ENCODE data around the gene PARD3. TPM values are rescaled to one million over a fixed set of nuclear protein-coding genes. Genes with fewer than 3 reads are reported as not detected.

PARD3 gene
- total and polyA plus RNA-seq, 12 donors, result 17.0 to 93.8 (median 47.3) TPM

DNA sequence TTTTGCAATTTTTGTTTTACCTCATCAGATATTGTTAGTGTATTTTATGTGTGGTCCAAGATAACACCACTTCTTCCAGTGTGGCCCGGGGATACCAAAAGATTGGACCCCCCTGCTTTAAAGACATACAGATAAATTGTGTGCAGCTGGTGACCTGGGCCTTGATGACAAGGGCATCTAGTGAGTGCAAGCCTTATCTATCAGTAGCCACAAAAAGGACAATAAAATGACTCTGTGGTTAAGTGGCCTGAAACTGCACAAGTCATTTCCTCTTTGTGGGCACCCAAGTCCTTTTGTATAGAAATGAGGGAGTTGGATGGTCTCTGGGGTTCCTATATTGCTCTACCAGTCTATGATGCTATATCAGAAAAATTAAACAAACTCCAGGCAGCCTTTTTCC lies 98.1 kb downstream of the PARD3 start:
- no peak for TF ChIP-seq POLR2A (IDR thresholded peaks at IDR 0.05)
- Histone ChIP-seq H3K9me3 (replicated peaks in 1 of 3) (no peaks in the 10 kb centered on the region), H3K4me3 (no peak overlapping the region), H3K4me1 (replicated peaks in 1 of 2) (peaks cover 6 to 22% of the 10 kb centered on the region in 2 donors), H3K27ac (no peak overlapping the region), H3K36me3 (replicated peaks in 1 of 2) (no peaks in the 10 kb centered on the region), H3K27me3 (no peaks in the 10 kb centered on the region)
- no peak for DNase-seq
- 18 to 54% (median 37%) methylated on average over 1 of the region's 1 CpG for WGBS, 4 donors
- intact Hi-C loops (cut with DNase I), result no loop called here

DNA sequence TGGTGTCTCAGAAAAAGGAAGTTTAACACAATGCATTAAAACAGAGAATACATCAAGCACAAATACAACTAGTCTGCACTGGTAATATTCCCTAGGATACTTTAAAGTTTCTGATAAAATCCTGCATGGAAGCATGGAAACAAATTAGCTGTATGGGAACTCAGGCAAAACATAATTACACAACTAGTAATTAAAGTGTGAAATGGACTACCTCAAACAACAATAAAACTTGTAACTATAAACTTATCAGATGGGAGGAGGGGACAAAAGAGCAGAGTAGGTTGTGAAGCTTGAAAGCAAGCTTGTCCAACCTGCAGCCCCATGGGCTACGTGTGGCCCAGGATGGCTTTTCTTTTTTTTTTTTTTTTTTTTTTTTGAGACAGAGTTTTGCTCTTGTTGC lies 98.9 kb downstream of the PARD3 start:
- Histone ChIP-seq H3K27me3 (no peaks in the 10 kb centered on the region), H3K36me3 (replicated peaks in 1 of 2) (no peaks in the 10 kb centered on the region), H3K27ac (no peak overlapping the region), H3K9me3 (replicated peaks in 1 of 3) (no peaks in the 10 kb centered on the region), H3K4me3 (no peak overlapping the region), H3K4me1 (replicated peaks in 1 of 2) (peaks cover 6 to 26% of the 10 kb centered on the region in 2 donors)
- intact Hi-C loops (cut with DNase I), result no loop called here
- DNase-seq, result no peak
- WGBS, 4 donors, result 83 to 89% (median 84%) methylated on average over 1 of the region's 1 CpG
- no peak for TF ChIP-seq POLR2A (IDR thresholded peaks at IDR 0.05)
- TF ChIP-seq, protein P1, sequence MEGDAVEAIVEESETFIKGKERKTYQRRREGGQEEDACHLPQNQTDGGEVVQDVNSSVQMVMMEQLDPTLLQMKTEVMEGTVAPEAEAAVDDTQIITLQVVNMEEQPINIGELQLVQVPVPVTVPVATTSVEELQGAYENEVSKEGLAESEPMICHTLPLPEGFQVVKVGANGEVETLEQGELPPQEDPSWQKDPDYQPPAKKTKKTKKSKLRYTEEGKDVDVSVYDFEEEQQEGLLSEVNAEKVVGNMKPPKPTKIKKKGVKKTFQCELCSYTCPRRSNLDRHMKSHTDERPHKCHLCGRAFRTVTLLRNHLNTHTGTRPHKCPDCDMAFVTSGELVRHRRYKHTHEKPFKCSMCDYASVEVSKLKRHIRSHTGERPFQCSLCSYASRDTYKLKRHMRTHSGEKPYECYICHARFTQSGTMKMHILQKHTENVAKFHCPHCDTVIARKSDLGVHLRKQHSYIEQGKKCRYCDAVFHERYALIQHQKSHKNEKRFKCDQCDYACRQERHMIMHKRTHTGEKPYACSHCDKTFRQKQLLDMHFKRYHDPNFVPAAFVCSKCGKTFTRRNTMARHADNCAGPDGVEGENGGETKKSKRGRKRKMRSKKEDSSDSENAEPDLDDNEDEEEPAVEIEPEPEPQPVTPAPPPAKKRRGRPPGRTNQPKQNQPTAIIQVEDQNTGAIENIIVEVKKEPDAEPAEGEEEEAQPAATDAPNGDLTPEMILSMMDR (IDR thresholded peaks at IDR 0.05), result no peak

DNA sequence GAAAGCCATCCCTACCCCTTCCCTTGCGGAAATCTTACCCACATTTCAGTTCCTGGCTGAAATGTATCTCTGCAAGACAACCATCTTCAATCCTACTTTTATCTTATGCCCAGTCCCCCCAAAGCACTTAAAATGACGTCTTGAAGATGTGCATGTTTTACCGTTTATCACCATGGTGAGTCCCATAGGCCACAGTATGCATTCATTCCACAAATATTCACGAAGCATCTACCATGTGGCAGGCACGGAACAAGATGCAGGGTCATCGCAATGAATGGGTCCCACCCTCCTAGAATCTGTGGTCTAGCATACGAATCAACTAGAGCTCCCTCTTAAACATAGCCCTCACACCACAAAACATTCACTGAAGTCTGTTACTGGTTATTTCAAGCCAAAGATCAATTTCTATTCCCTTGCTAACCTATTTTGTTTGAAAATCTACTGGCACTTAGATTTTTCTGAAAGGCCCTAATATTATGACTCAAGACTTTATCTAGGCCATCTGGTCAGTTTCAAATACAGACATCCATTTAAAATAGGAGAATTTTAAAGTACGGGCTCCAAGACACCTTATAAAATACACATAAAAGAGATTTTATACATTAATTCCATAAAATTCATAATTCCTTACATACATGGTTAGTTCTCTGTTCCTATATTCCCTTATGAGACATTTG lies 99.4 kb downstream of the PARD3 start:
- 88 to 96% (median 91%) methylated on average over 8 of the region's 8 CpGs for WGBS, 4 donors
- Histone ChIP-seq H3K4me1 (replicated peaks in 1 of 2) (peaks cover 10 to 26% of the 10 kb centered on the region in 2 donors), H3K36me3 (replicated peaks in 1 of 2) (no peaks in the 10 kb centered on the region), H3K9me3 (replicated peaks in 1 of 3) (no peaks in the 10 kb centered on the region), H3K27ac (no peak overlapping the region), H3K27me3 (no peaks in the 10 kb centered on the region), H3K4me3 (no peak overlapping the region)
- no peak for TF ChIP-seq POLR2A (IDR thresholded peaks at IDR 0.05)
- no peak for DNase-seq
- intact Hi-C loops (cut with DNase I), result no loop called here

DNA sequence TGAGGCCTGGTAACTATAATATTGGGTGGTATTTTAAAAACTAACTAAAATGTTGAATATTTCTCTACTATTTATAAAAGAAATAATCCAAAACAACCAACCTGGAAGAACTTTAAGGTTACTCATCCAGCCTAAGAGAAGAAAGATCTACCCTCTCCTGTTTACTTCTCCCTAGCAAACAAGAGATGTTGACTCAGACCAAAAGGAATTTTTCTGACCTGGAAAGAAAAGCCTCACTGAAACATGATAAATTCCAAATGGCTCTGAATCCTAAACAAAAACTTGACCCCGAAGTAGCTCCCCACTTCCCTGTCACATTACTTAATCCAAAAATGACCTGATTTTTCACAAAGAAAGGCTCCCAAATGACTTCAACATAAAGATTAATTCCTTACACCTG lies 101.2 kb downstream of the PARD3 start:
- peaks cover 13 to 37% of the 10 kb centered on the region in 2 donors for H3K4me1 ChIP-seq (replicated peaks in 1 of 2)
- no peak overlapping the region for H3K4me3 ChIP-seq
- intact Hi-C loops (cut with DNase I), result no loop called here
- no peaks in the 10 kb centered on the region for H3K9me3 ChIP-seq (replicated peaks in 1 of 3)
- H3K27ac ChIP-seq, result peak overlapping the region in 1 of 5 donors; percentile 36
- 21 to 53% (median 52%) methylated on average over 1 of the region's 1 CpG for WGBS, 4 donors
- H3K36me3 ChIP-seq (replicated peaks in 1 of 2), result no peaks in the 10 kb centered on the region
- no peak for TF ChIP-seq POLR2A (IDR thresholded peaks at IDR 0.05)
- TF ChIP-seq, protein P1 (IDR thresholded peaks at IDR 0.05), result no peak
- DNase-seq, result no peak
- H3K27me3 ChIP-seq, result no peaks in the 10 kb centered on the region

DNA sequence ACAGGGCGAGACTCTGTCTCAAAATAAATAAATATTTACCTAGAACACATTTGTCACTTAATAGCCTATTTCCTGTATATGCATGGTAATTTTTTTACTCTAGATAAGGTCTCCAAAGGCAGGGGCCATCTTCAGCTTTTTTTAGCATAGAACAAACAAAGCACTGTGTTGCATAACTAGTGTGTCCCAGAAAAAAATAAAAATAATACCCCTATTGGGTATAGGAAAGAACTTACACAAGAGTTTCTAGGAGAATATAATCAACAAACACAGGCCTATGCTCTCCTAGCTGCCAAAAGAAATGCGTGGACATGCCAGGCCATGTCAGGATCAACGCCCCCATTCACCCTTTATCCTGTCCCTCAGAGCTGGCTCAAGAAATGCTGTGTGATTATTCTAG lies 103.6 kb downstream of the PARD3 start:
- H3K4me1 ChIP-seq (replicated peaks in 1 of 2), result peaks cover 15 to 47% of the 10 kb centered on the region in 2 donors
- H3K27ac ChIP-seq, result peak overlapping the region in 2 of 5 donors; percentile 63 to 64
- WGBS, 4 donors, result 50 to 83% (median 71%) methylated on average over 3 of the region's 3 CpGs
- TF ChIP-seq, protein P1 (IDR thresholded peaks at IDR 0.05), result no peak
- TF ChIP-seq POLR2A (IDR thresholded peaks at IDR 0.05), result no peak
- no peaks in the 10 kb centered on the region for H3K36me3 ChIP-seq (replicated peaks in 1 of 2)
- no peak overlapping the region for H3K4me3 ChIP-seq
- H3K27me3 ChIP-seq, result no peaks in the 10 kb centered on the region
- DNase-seq, result peak in 5 of 7 donors; percentile 25 to 61 (median 40)
- intact Hi-C loops (cut with DNase I), result no loop called here
- H3K9me3 ChIP-seq (replicated peaks in 1 of 3), result no peaks in the 10 kb centered on the region
